ENCODE measurements around the gene ICE1.

ICE1 gene

GRCh38 chr5:5437227-5438172, 15.0 kb downstream of the ICE1 start:
- TF ChIP-seq CTCF (IDR thresholded peaks at IDR 0.05), result no peak

GRCh38 chr5:5451863-5452262, 29.4 kb downstream of the ICE1 start:
- no peak for TF ChIP-seq CTCF (IDR thresholded peaks at IDR 0.05)

- no peak for TF ChIP-seq CTCF (IDR thresholded peaks at IDR 0.05)
Measured at GRCh38 chr5:5453131-5453530, 30.7 kb downstream of the ICE1 start.

GRCh38 chr5:5454391-5454790, 31.9 kb downstream of the ICE1 start:
- TF ChIP-seq CTCF (IDR thresholded peaks at IDR 0.05), result no peak

GRCh38 chr5:5456858-5457257, 34.4 kb downstream of the ICE1 start:
- no peak for TF ChIP-seq CTCF (IDR thresholded peaks at IDR 0.05)

GRCh38 chr5:5460311-5460710, 37.8 kb downstream of the ICE1 start:
- no peak for TF ChIP-seq CTCF (IDR thresholded peaks at IDR 0.05)

- no peak for TF ChIP-seq CTCF (IDR thresholded peaks at IDR 0.05)
Measured at GRCh38 chr5:5461012-5461411, 38.5 kb downstream of the ICE1 start.

All from LNCAP (cell line).